Endothelial cell of umbilical vein (primary cell): Measurements from ENCODE around the gene KIAA0825. TPM values are rescaled to one million over a fixed set of nuclear protein-coding genes. Genes with fewer than 3 reads are reported as not detected.

Experiments
- BruUV-seq: library from RNA; stranded (reverse); fragments of 400-500 nt; replicated peaks from 2 replicates; lab custom pipeline; 2021; lab: Mats Ljungman, UMichigan
- CTCF ChIA-PET: fragments of 300-600, 350-600 bp; sonication (Branson Sonifier 250); formaldehyde crosslinking; loops from one replicate; lab custom pipeline; 2021; ENCODE audit warnings: antibody characterized with exemption, inconsistent platforms; lab: Charles Lee
- POLR2A ChIA-PET: fragments of 300-600, 350-600 bp; sonication (Branson Sonifier 250); formaldehyde crosslinking; loops from one replicate; lab custom pipeline; 2021; ENCODE audit warnings: antibody characterized with exemption, inconsistent platforms; lab: Charles Lee
- DNase-seq: peaks from one replicate; pipeline ENCODE4 v3.0.0-alpha.2; 2011; ENCODE audit warnings: low read depth, low spot score
- FAIRE-seq: peaks from 2 replicates; lab custom pipeline; 2011; peaks lifted over from hg19 to GRCh38; lab: Jason Lieb, UNC
- H2AFZ ChIP-seq: 2 replicates; pipeline ENCODE4 v1.6.0; 2012; ENCODE audit warnings: low read depth, low read length, control low read depth, inconsistent platforms
- H3K27ac ChIP-seq: 2 replicates; pipeline ENCODE4 v1.5.1; 2011; ENCODE audit warnings: low read depth, mild to moderate bottlenecking, control low read depth, low read length, moderate library complexity; ENCODE audit not compliant: insufficient read depth
- H3K27me3 ChIP-seq, 2 experiments: 2 replicates each; pipeline versions ENCODE4 v1.6.0 to v1.6.1; 2011; ENCODE audit warnings: low read length in 2 of 2, mixed read lengths in 1 of 2; ENCODE audit not compliant: control insufficient read depth in 2 of 2, insufficient read depth in 2 of 2
- H3K36me3 ChIP-seq, 2 experiments: 2 replicates in 1 of 2; 3 replicates in 1 of 2; pipeline ENCODE4 v1.5.1; 2011; ENCODE audit warnings: low read length in 2 of 2, mild to moderate bottlenecking in 1 of 2, moderate library complexity in 1 of 2; ENCODE audit not compliant: control insufficient read depth in 2 of 2, insufficient read depth in 2 of 2; ENCODE audit errors: extremely low read depth in 1 of 2
- H3K4me1 ChIP-seq: 3 replicates; pipeline ENCODE4 v1.5.1; 2011; ENCODE audit warnings: mild to moderate bottlenecking, low read length; ENCODE audit not compliant: control insufficient read depth, insufficient read depth; ENCODE audit errors: extremely low read depth
- H3K4me2 ChIP-seq: 2 replicates; pipeline ENCODE4 v1.6.1; 2011; ENCODE audit warnings: low read length, control low read depth, mixed read lengths; ENCODE audit not compliant: insufficient read depth
- H3K4me3 ChIP-seq, 3 experiments: fragments of 200-600 bp in 1 of 3; sonication (generic), shearing (Covaris generic) in 1 of 3; replicated peaks in 1 of 3; 2 replicates each; pipeline ENCODE4 v1.5.1; 2011 to 2016; ENCODE audit warnings: control low read depth in 3 of 3, low read length in 3 of 3, mild to moderate bottlenecking in 2 of 3, inconsistent platforms in 1 of 3, low read depth in 1 of 3, moderate library complexity in 1 of 3; ENCODE audit not compliant: insufficient read depth in 1 of 3
- H3K79me2 ChIP-seq: 2 replicates; pipeline ENCODE4 v1.6.0; 2012; ENCODE audit warnings: low read length, inconsistent platforms; ENCODE audit not compliant: control insufficient read depth, insufficient read depth
- H3K9ac ChIP-seq: replicated peaks from 2 replicates; pipeline ENCODE3; 2011; ENCODE audit warnings: low read length, control low read depth; ENCODE audit not compliant: insufficient read depth; ENCODE audit errors: extremely low read depth
- H3K9me1 ChIP-seq: replicated peaks from 3 replicates; pipeline ENCODE4 v1.6.0; 2011; ENCODE audit warnings: mild to moderate bottlenecking, low read length; ENCODE audit not compliant: control insufficient read depth, insufficient read depth; ENCODE audit errors: extremely low read depth
- H3K9me3 ChIP-seq: replicated peaks from 2 replicates; pipeline ENCODE4 v1.5.1; 2012; ENCODE audit warnings: low read length, inconsistent platforms; ENCODE audit not compliant: control insufficient read depth, insufficient read depth
- H4K20me1 ChIP-seq: replicated peaks from 2 replicates; pipeline ENCODE3; 2011; ENCODE audit warnings: mild to moderate bottlenecking, low read length; ENCODE audit not compliant: control insufficient read depth, insufficient read depth; ENCODE audit errors: extremely low read depth
- CTCF ChIP-seq, 2 donors: IDR thresholded peaks; 1 replicate in 1 of 2; 2 replicates in 1 of 2; pipeline ENCODE4 v1.5.1; 2011; ENCODE audit warnings: low read length in 2 of 2, mild to moderate bottlenecking in 2 of 2, moderate library complexity in 2 of 2, control low read depth in 1 of 2, inconsistent platforms in 1 of 2, low read depth in 1 of 2; ENCODE audit not compliant: insufficient read depth in 1 of 2; ENCODE audit errors: extremely low read depth in 1 of 2
- EZH2 ChIP-seq: IDR thresholded peaks from 2 replicates; pipeline ENCODE4 v1.6.1; 2012; ENCODE audit warnings: borderline replicate concordance, low read depth, mild to moderate bottlenecking, moderate library complexity, low read length, inconsistent platforms; ENCODE audit not compliant: severe bottlenecking
- FOS ChIP-seq: IDR thresholded peaks from 2 replicates; pipeline ENCODE4 v1.6.1; 2011; ENCODE audit warnings: mild to moderate bottlenecking, low read length, moderate library complexity, borderline replicate concordance; ENCODE audit not compliant: insufficient read depth
- GATA2 ChIP-seq: IDR thresholded peaks from 2 replicates; pipeline ENCODE4 v1.7.0; 2011; ENCODE audit warnings: low read depth, mild to moderate bottlenecking, moderate library complexity, mixed read lengths, low read length; ENCODE audit not compliant: insufficient read length, insufficient read depth
- JUN ChIP-seq: IDR thresholded peaks from 2 replicates; pipeline ENCODE4 v1.6.1; 2011; ENCODE audit warnings: borderline replicate concordance, low read depth; ENCODE audit not compliant: insufficient read length, insufficient read depth
- MAX ChIP-seq: IDR thresholded peaks from 2 replicates; pipeline ENCODE4 v1.6.1; 2011; ENCODE audit not compliant: insufficient read depth, insufficient read length
- MYC ChIP-seq: IDR thresholded peaks from one replicate; pipeline ENCODE4 v1.6.1; 2011; ENCODE audit warnings: mild to moderate bottlenecking, low read depth, low read length
- POLR2A ChIP-seq: IDR thresholded peaks from 2 replicates; pipeline ENCODE4 v1.6.1; 2012; ENCODE audit warnings: low read depth, mild to moderate bottlenecking, control low read depth, low read length
- POLR2AphosphoS5 ChIP-seq: IDR thresholded peaks from 2 replicates; pipeline ENCODE4 v1.6.1; 2012; ENCODE audit warnings: low read depth, mild to moderate bottlenecking, control low read depth, low read length, moderate library complexity; ENCODE audit not compliant: insufficient read depth
- dilution Hi-C: fragments of 300-500 bp; cut with MboI; formaldehyde crosslinking; loops from one replicate; pipeline ENCODE4 v1.15.0; 2019; ENCODE audit warnings: low sequenced_read_pairs; ENCODE audit not compliant: extremely low pct_ligation_motif_present
- intact Hi-C: fragments of 100-400 bp; cut with micrococcal nuclease; formaldehyde crosslinking; loops from one replicate; pipeline ENCODE4 v1.10.0; 2022
- polyA plus RNA-seq, 4 experiments: library from polyadenylated mRNA; depleted of rRNA in 3 of 4; stranded (reverse) in 3 of 4; unstranded in 1 of 4; fragments of >200 nt; gene quantifications; 2 replicates each; pipeline versions ENCODE4 v1.2.1 to v1.2.3, GENCODE V29; 2011 to 2012; ENCODE audit warnings: missing spikeins in 1 of 4
- total RNA-seq: library from RNA; stranded (reverse); gene quantifications from 2 replicates; pipeline ENCODE4 v1.2.3, GENCODE V29; 2021

KIAA0825 gene
- total and polyA plus RNA-seq, 2 donors (not counting 3 experiments of a cell fraction or from before 2014, with no cell fraction given) = 0.15 to 1.1 TPM

- H3K4me3 ChIP-seq = no peak overlapping the region
- no peak overlapping the region for H2AFZ ChIP-seq
- no peak overlapping the region for H3K27ac ChIP-seq
- H4K20me1 ChIP-seq = no peaks in the 10 kb centered on the region
- DNase-seq = no peak
- no peak for FAIRE-seq
- no TSS peak for BruUV-seq
- H3K79me2 ChIP-seq = no peaks in the 10 kb centered on the region
- dilution Hi-C loops = no loop called here
- ChIA-PET CTCF (no interaction called here), POLR2A (no interaction called here)
- H3K9ac ChIP-seq = no peak overlapping the region
- H3K36me3 ChIP-seq = no peaks in the 10 kb centered on the region
- intact Hi-C loops = no loop called here
- no peak overlapping the region for H3K4me2 ChIP-seq
- H3K27me3 ChIP-seq = peaks cover 3 to 4% of the 10 kb centered on the region in 2 experiments
- no peaks in the 10 kb centered on the region for H3K4me1 ChIP-seq
- H3K9me1 ChIP-seq = no peaks in the 10 kb centered on the region
- TF ChIP-seq MAX (no peak), EZH2 (no peak), POLR2A (no peak), FOS (no peak), POLR2AphosphoS5 (no peak), MYC (no peak), GATA2 (no peak), JUN (no peak), CTCF (IDR thresholded peaks at IDR 0.05; ENCODE audit: extremely low read depth in 1 of 2, insufficient read depth in 1 of 2, low read depth in 1 of 2, low read length in 2 of 2) (no peak)
- no peaks in the 10 kb centered on the region for H3K9me3 ChIP-seq
Measured at GRCh38 chr5:94228791-94229190, 389.6 kb downstream of the KIAA0825 start.
